Measurements from ENCODE around the gene PANX3. TPM values are rescaled to one million over a fixed set of nuclear protein-coding genes. Genes with fewer than 3 reads are reported as not detected.

The PANX3 gene
- total RNA-seq, 2 experiments from 2014 or later: not detected

- no peaks in the 10 kb centered on the region for H3K4me1 ChIP-seq (ENCODE audit: insufficient read depth, low read length)
- ATAC-seq (ENCODE audit: poor library complexity): no peak
- POLR2A ChIA-PET: no interaction called here
- H3K4me3 ChIP-seq (ENCODE audit: low read length): no peak overlapping the region
- H3K36me3 Mint-ChIP-seq (ENCODE audit: low read depth): no peaks in the 10 kb centered on the region
- CTCF ChIA-PET: interaction anchor here (1.2 kb wide), 1 partner anchor 11 kb away, joined by 3 read pairs; no protein-coding TSS in a partner anchor
- H3K27ac Mint-ChIP-seq: no peak overlapping the region
- H3K27ac ChIP-seq (ENCODE audit: low read depth in 1 of 2, low read length in 2 of 2): no peak overlapping the region
- no peaks in the 10 kb centered on the region for H3K9me3 Mint-ChIP-seq
- intact Hi-C loops (cut with DNase I, micrococcal nuclease): no loop called here
- H3K4me3 Mint-ChIP-seq: no peak overlapping the region
- H3K36me3 ChIP-seq (ENCODE audit: insufficient read depth, low read length): no peaks in the 10 kb centered on the region
- DNase-seq: no peak
- H3K9me3 ChIP-seq (ENCODE audit: control insufficient read depth in 1 of 2, insufficient read depth in 1 of 2, low read length in 2 of 2): no peaks in the 10 kb centered on the region
- no peak for TF ChIP-seq CTCF (IDR thresholded peaks at IDR 0.05)
- H3K27me3 Mint-ChIP-seq: peaks cover 21% of the 10 kb centered on the region
- H3K27me3 ChIP-seq (ENCODE audit: control insufficient read depth in 1 of 2, insufficient read depth in 2 of 2, low read length in 2 of 2): peaks cover 0 to 3% of the 10 kb centered on the region in 2 experiments
- no peaks in the 10 kb centered on the region for H3K4me1 Mint-ChIP-seq (ENCODE audit: low read depth)
Measured at GRCh38 chr11:124582565-124582964, 28.7 kb upstream of the PANX3 start.

- H3K4me1 Mint-ChIP-seq (ENCODE audit: low read depth): no peaks in the 10 kb centered on the region
- Histone ChIP-seq H3K4me3 (ENCODE audit: low read length) (no peak overlapping the region), H3K27me3 (ENCODE audit: control insufficient read depth in 1 of 2, insufficient read depth in 2 of 2, low read length in 2 of 2) (peaks cover 0 to 3% of the 10 kb centered on the region in 2 experiments), H3K9me3 (ENCODE audit: control insufficient read depth in 1 of 2, insufficient read depth in 1 of 2, low read length in 2 of 2) (no peaks in the 10 kb centered on the region), H3K4me1 (ENCODE audit: insufficient read depth, low read length) (no peaks in the 10 kb centered on the region), H3K36me3 (ENCODE audit: insufficient read depth, low read length) (no peaks in the 10 kb centered on the region), H3K27ac (ENCODE audit: low read depth in 1 of 2, low read length in 2 of 2) (no peak overlapping the region)
- peaks cover 29% of the 10 kb centered on the region for H3K27me3 Mint-ChIP-seq
- ATAC-seq (ENCODE audit: poor library complexity) (no peak), DNase-seq (no peak)
- H3K36me3 Mint-ChIP-seq (ENCODE audit: low read depth): no peaks in the 10 kb centered on the region
- TF ChIP-seq CTCF (IDR thresholded peaks at IDR 0.05): no peak
- ChIA-PET POLR2A (no interaction called here), CTCF (interaction anchor here (1.2 kb wide), 1 partner anchor 10 kb away, joined by 3 read pairs; no protein-coding TSS in a partner anchor)
- intact Hi-C loops (cut with DNase I, micrococcal nuclease): loop anchor here in 1 of 2 experiments (2.0 kb wide), 1 partner anchor 167 kb away; no protein-coding TSS in a partner anchor
- H3K9me3 Mint-ChIP-seq: no peaks in the 10 kb centered on the region
- H3K27ac Mint-ChIP-seq: no peak overlapping the region
- no peak overlapping the region for H3K4me3 Mint-ChIP-seq
Measured at GRCh38 chr11:124583781-124584180, 27.4 kb upstream of the PANX3 start.

GRCh38 chr11:124584681-124585372 lies 26.4 kb upstream of the PANX3 start:
- TF ChIP-seq CTCF (IDR thresholded peaks at IDR 0.05): no peak
- Histone ChIP-seq H3K9me3 (ENCODE audit: control insufficient read depth in 1 of 2, insufficient read depth in 1 of 2, low read length in 2 of 2) (no peaks in the 10 kb centered on the region), H3K4me3 (ENCODE audit: low read length) (no peak overlapping the region), H3K36me3 (ENCODE audit: insufficient read depth, low read length) (no peaks in the 10 kb centered on the region), H3K27me3 (ENCODE audit: control insufficient read depth in 1 of 2, insufficient read depth in 2 of 2, low read length in 2 of 2) (peaks cover 0 to 3% of the 10 kb centered on the region in 2 experiments), H3K4me1 (ENCODE audit: insufficient read depth, low read length) (no peaks in the 10 kb centered on the region), H3K27ac (ENCODE audit: low read depth in 1 of 2, low read length in 2 of 2) (no peak overlapping the region)
- H3K4me1 Mint-ChIP-seq (ENCODE audit: low read depth): no peaks in the 10 kb centered on the region
- no peaks in the 10 kb centered on the region for H3K36me3 Mint-ChIP-seq (ENCODE audit: low read depth)
- DNase-seq: no peak
- H3K9me3 Mint-ChIP-seq: no peaks in the 10 kb centered on the region
- ATAC-seq (ENCODE audit: poor library complexity): no peak
- intact Hi-C loops (cut with DNase I, micrococcal nuclease): loop anchor here (2.0 to 5.0 kb wide), 2 partner anchors 168 to 513 kb away; no protein-coding TSS in a partner anchor
- CTCF ChIA-PET: no interaction called here
- H3K4me3 Mint-ChIP-seq: no peak overlapping the region
- peaks cover 33% of the 10 kb centered on the region for H3K27me3 Mint-ChIP-seq
- H3K27ac Mint-ChIP-seq: no peak overlapping the region
- POLR2A ChIA-PET: no interaction called here

All from CD4-positive, alpha-beta T cell (primary cell).